Left lung (tissue), 10 donors: ENCODE results near the gene CAPZA1. TPM values are rescaled to one million over a fixed set of nuclear protein-coding genes. Genes with fewer than 3 reads are reported as not detected.
A peak's percentile ranks its signal among the peaks of the same experiment; 100 is the strongest.

Experiments used
- ATAC-seq: fragments of 200-7000 bp; cut with Tn5 transposase; one replicate; pipeline ENCODE4 v1.9.1; 2020; ENCODE audit warnings: moderate library complexity
- DNase-seq, 4 donors: peaks; one replicate each; pipeline ENCODE4 v3.0.0-alpha.2; 2013 to 2020
- H3K27ac ChIP-seq, 2 donors: fragments of 200-600 bp; sonication (generic) in 1 of 2; one replicate each; pipeline versions ENCODE4 v1.5.0 to v1.8.0; 2020 to 2021
- H3K27me3 ChIP-seq, 2 donors: fragments of 200-600 bp; sonication (generic) in 1 of 2; one replicate each; pipeline versions ENCODE4 v1.5.0 to v1.8.0; 2020 to 2021
- H3K36me3 ChIP-seq, 2 donors: fragments of 200-600 bp; sonication (generic) in 1 of 2; one replicate each; pipeline versions ENCODE4 v1.5.0 to v1.8.0; 2020 to 2021
- H3K4me1 ChIP-seq, 2 donors: fragments of 200-600 bp; one replicate each; pipeline ENCODE4 v1.8.0; 2021
- H3K4me3 ChIP-seq, 2 donors: fragments of 200-600 bp; sonication (generic) in 1 of 2; one replicate each; pipeline versions ENCODE4 v1.5.0 to v1.8.0; 2020 to 2021; ENCODE audit warnings: mild to moderate bottlenecking in 1 of 2
- H3K9me3 ChIP-seq, 2 donors: fragments of 200-600 bp; sonication (generic) in 1 of 2; one replicate each; pipeline versions ENCODE4 v1.5.0 to v1.8.0; 2020 to 2021
- CTCF ChIP-seq, 2 donors: fragments of 200-600 bp; sonication (generic) in 1 of 2; IDR thresholded peaks; one replicate each; pipeline versions ENCODE4 v1.5.0 to v1.8.0; 2021; ENCODE audit warnings: antibody characterized with exemption in 2 of 2
- intact Hi-C, 2 donors: fragments of 100-400 bp; cut with DNase I; formaldehyde crosslinking; loops; one replicate each; pipeline versions ENCODE4 v1.11.2 to v1.14.2; 2022
- polyA plus RNA-seq, 6 donors: library from polyadenylated mRNA; unstranded; fragments of 120-200 nt; gene quantifications; one replicate each; pipeline ENCODE4 v1.2.1, GENCODE V29; 2013; ENCODE audit not compliant: insufficient read length in 6 of 6
- total RNA-seq, 2 donors: library from RNA; stranded (reverse); fragmentation: NEBNext Ultra II Directional; extraction: Animal tissue kit (Norgen Biotek cat#: 25700); gene quantifications; one replicate each; pipeline ENCODE4 v1.2.1, GENCODE V29; 2021
- donor health status: DM: no; HTN: yes; CAD: no.
- donor health status: DM: no; HTN: no; CAD: no.

Gene CAPZA1
- total and polyA plus RNA-seq, 8 donors: 122 to 167 (median 146) TPM

- Histone ChIP-seq H3K9me3 (no peaks in the 10 kb centered on the region), H3K27me3 (no peaks in the 10 kb centered on the region), H3K4me3 (no peak overlapping the region), H3K4me1 (peaks cover 0 to 37% of the 10 kb centered on the region in 2 donors), H3K36me3 (peaks cover 0 to 53% of the 10 kb centered on the region in 2 donors), H3K27ac (no peak overlapping the region)
- DNase-seq: no peak
- no peak for ATAC-seq
- no peak for TF ChIP-seq CTCF (IDR thresholded peaks at IDR 0.05)
- intact Hi-C loops: loop anchor here in 1 of 2 donors (10.0 kb wide), 1 partner anchor 47 kb away; no protein-coding TSS in a partner anchor
Measured at GRCh38 chr1:112672009-112672408, 52.4 kb downstream of the CAPZA1 start.

- Histone ChIP-seq H3K27me3 (no peaks in the 10 kb centered on the region), H3K4me3 (no peak overlapping the region), H3K36me3 (peaks cover 0 to 45% of the 10 kb centered on the region in 2 donors), H3K4me1 (peaks cover 0 to 42% of the 10 kb centered on the region in 2 donors), H3K9me3 (no peaks in the 10 kb centered on the region), H3K27ac (peak overlapping the region in 1 of 2 donors; percentile 90)
- no peak for DNase-seq
- intact Hi-C loops: loop anchor here in 1 of 2 donors (10.0 kb wide), 1 partner anchor 48 kb away; no protein-coding TSS in a partner anchor
- TF ChIP-seq CTCF (IDR thresholded peaks at IDR 0.05): no peak
- no peak for ATAC-seq
Measured at GRCh38 chr1:112672842-112673241, 53.2 kb downstream of the CAPZA1 start.

DNA sequence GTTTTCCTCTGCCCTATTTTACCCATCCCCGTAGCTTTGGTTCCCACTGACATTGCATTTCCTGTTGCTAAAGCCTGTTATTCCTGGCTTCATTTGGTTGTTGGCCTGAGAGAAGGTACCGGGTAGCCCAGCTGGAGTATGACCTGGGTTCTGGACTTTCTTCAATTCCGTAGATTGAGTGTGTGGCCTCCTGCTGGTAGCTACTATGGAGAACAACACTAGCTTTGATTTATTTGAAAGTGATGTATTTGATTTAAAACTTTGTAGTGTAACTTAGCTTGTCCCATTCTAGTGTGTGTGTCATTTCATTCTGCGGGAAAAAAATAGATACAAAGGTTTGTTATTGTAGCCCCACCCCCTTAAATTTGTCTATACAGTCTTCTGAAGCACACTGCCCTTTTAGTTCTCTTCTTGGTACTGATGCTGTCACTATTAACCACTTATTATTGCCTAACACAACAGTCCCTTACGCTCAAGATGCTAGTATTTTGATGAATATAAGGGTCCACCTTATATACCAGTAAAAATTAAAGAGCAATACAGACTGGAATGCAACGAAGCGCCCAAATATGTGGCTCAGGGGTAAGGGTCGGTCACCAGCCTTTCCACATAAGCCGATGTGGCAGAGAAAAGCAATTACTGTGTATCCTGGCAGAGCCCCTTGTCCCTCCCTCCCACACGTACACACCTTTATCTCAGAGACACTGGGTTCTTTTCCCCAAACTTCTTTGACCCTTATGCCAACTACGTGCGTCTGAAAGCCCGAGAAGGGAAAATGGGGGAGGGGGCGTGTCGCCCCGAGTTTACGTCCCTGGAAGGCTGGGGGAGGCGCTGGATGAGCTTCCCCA, 54.2 kb downstream of the CAPZA1 start:
- Histone ChIP-seq H3K4me1 (peaks cover 0 to 42% of the 10 kb centered on the region in 2 donors), H3K9me3 (no peaks in the 10 kb centered on the region), H3K4me3 (peak overlapping the region; percentile 89 to 90), H3K27ac (peak overlapping the region; percentile 90 to 95), H3K27me3 (no peaks in the 10 kb centered on the region), H3K36me3 (peaks cover 0 to 35% of the 10 kb centered on the region in 2 donors)
- intact Hi-C loops: loop anchor here in 1 of 2 donors (10.0 kb wide), 1 partner anchor 49 kb away; no protein-coding TSS in a partner anchor
- TF ChIP-seq CTCF (IDR thresholded peaks at IDR 0.05): peak in 1 of 2 donors; percentile 13
- peak; percentile 40 for ATAC-seq
- peak in 2 of 4 donors; percentile 27 to 54 for DNase-seq

DNA sequence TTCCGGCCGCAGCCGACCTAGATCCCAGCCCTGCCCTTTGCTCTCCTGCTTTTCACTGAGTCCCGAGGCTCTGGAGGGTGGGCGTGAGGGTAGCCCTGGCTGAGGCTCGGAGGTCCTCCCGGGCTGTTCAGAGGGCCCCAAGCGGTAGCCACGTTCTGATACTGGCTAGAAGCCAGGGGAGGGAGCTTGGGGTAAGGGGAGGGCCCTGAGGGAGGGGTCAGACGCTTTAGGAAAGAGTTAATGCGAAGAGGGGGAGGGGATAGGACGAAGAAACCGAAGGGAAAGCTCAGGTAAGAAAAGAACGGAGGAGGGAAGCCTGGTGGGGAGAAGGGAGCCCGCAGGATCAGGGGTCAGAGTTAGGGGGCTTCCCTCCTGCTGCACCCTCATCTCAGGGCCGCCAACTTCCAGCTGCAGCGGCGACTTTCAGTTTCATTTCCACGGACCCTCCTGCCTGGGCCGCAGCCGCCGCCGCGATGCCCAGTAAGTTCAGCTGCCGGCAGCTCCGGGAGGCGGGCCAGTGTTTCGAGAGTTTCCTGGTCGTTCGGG, 54.9 kb downstream of the CAPZA1 start, which contains the start of gene MOV10:
TSS of gene MOV10 (plus strand) at position 220 of the 546 bp plus-strand sequence. CDS start at position 474, 254 bp downstream.
- intact Hi-C loops: loop anchor here in 1 of 2 donors (10.0 kb wide), 1 partner anchor 50 kb away; no protein-coding TSS in a partner anchor

More for the DNA sequence above, 54.9 kb downstream of the CAPZA1 start, which contains the start of gene MOV10:
- peaks cover 0 to 28% of the 10 kb centered on the region in 2 donors for H3K36me3 ChIP-seq
- peak within 1 kb of the TSS; percentile 89 to 90 for H3K4me3 ChIP-seq
- peak; percentile 75 for ATAC-seq
- DNase-seq: peak; percentile 78 to 92 (median 78)
- H3K4me1 ChIP-seq: peaks cover 0 to 42% of the 10 kb centered on the region in 2 donors
- TF ChIP-seq CTCF (IDR thresholded peaks at IDR 0.05): no peak
- H3K27ac ChIP-seq: peak within 1 kb of the TSS; percentile 90 to 95
- H3K9me3 ChIP-seq: no peaks in the 10 kb centered on the region
- no peaks in the 10 kb centered on the region for H3K27me3 ChIP-seq
